GM18507 (cell line): ENCODE measurements around the gene LTO1.
"Not testable (repeated sequence)": the region's sequence is repeated elsewhere in the genome, so short reads cannot be mapped to it uniquely, and the experiment has no call there.

Experiments
- DNase-seq: peaks from one replicate; pipeline ENCODE4 v3.0.0; 2011; ENCODE audit warnings: low read depth; ENCODE audit not compliant: insufficient read length; ENCODE audit errors: extremely low spot score
- FAIRE-seq: peaks from 2 replicates; lab custom pipeline; 2011; peaks lifted over from hg19 to GRCh38; lab: Jason Lieb, UNC

LTO1 gene

GRCh38 chr11:69639831-69640230 is 35.3 kb downstream of the LTO1 start:
- FAIRE-seq: no peak
- no peak for DNase-seq

GRCh38 chr11:69638941-69639681 is 36.0 kb downstream of the LTO1 start:
- DNase-seq: peak; percentile 40
- FAIRE-seq: peak; percentile 49

GRCh38 chr11:69637941-69638871 is 36.9 kb downstream of the LTO1 start:
- DNase-seq (no peak), FAIRE-seq (no peak)

GRCh38 chr11:69637198-69637940 is 37.8 kb downstream of the LTO1 start:
- FAIRE-seq: no peak
- no peak for DNase-seq

GRCh38 chr11:69636512-69637197 is 38.5 kb downstream of the LTO1 start:
- DNase-seq (no peak), FAIRE-seq (no peak)

- no peak for FAIRE-seq
Measured at GRCh38 chr11:69635804-69636511, 39.2 kb downstream of the LTO1 start.

GRCh38 chr11:69635195-69635594 is 40.0 kb downstream of the LTO1 start:
- DNase-seq (no peak), FAIRE-seq (no peak)

More at GRCh38 chr11:69635804-69636511, 39.2 kb downstream of the LTO1 start:
- DNase-seq: no peak

GRCh38 chr11:69634590-69634989 is 40.6 kb downstream of the LTO1 start:
- FAIRE-seq (no peak), DNase-seq (no peak)

GRCh38 chr11:69634069-69634468 is 41.1 kb downstream of the LTO1 start:
- FAIRE-seq (no peak), DNase-seq (no peak)

- DNase-seq: no peak
- FAIRE-seq: no peak
Measured at GRCh38 chr11:69632900-69633299, 42.3 kb downstream of the LTO1 start.

GRCh38 chr11:69630424-69630823 is 44.7 kb downstream of the LTO1 start:
- DNase-seq: no peak
- no peak for FAIRE-seq

- DNase-seq: no peak
- no peak for FAIRE-seq
Measured at GRCh38 chr11:69630017-69630416, 45.1 kb downstream of the LTO1 start.

- DNase-seq (no peak), FAIRE-seq (no peak)
Measured at GRCh38 chr11:69627551-69627950, 47.6 kb downstream of the LTO1 start.

- DNase-seq: no peak
- FAIRE-seq: no peak
Measured at GRCh38 chr11:69625476-69625875, 49.7 kb downstream of the LTO1 start.

- DNase-seq (no peak), FAIRE-seq (no peak)
Measured at GRCh38 chr11:69624293-69624692, 50.9 kb downstream of the LTO1 start.

- DNase-seq, FAIRE-seq: not testable (repeated sequence)
Measured at GRCh38 chr11:69622097-69622681, 53.0 kb downstream of the LTO1 start.

- no peak for DNase-seq
- no peak for FAIRE-seq
Measured at GRCh38 chr11:69620683-69621290, 54.4 kb downstream of the LTO1 start.

GRCh38 chr11:69618237-69618636 is 56.9 kb downstream of the LTO1 start:
- DNase-seq: no peak
- FAIRE-seq: no peak
